Transverse colon (tissue), 4 donors: Measurements from ENCODE around the gene ATRN.

ENCODE experiments used
- CTCF ChIP-seq, 5 experiments: fragments of 200-600 bp in 3 of 5; fragments of 450-650 bp in 2 of 5; sonication (generic) in 3 of 5; IDR thresholded peaks; 1 replicate in 2 of 5; 2 replicates in 3 of 5; pipeline ENCODE4 v1.5.1; 2016 to 2017; ENCODE audit warnings: antibody characterized with exemption in 5 of 5, inconsistent platforms in 3 of 5, mild to moderate bottlenecking in 2 of 5, moderate library complexity in 1 of 5
- POLR2AphosphoS5 ChIP-seq, 3 donors: sonication (generic); formaldehyde crosslinking; IDR thresholded peaks; one replicate each; pipeline ENCODE4 v1.6.1; 2016; ENCODE audit warnings: antibody characterized with exemption in 3 of 3

GRCh38 chr20:3456648-3457047 lies 14.2 kb upstream of the ATRN start:
- no peak for TF ChIP-seq CTCF (IDR thresholded peaks at IDR 0.05)
- TF ChIP-seq POLR2AphosphoS5 (IDR thresholded peaks at IDR 0.05) = no peak
